ENCODE results near the gene GAGE12H.
"Not testable (repeated sequence)": the region's sequence is repeated elsewhere in the genome, so short reads cannot be mapped to it uniquely, and the experiment has no call there.

The GAGE12H gene

GRCh38 chrX:49579649-49580048 is at the start of gene GAGE12H:
TSS of gene GAGE12H (plus strand) at chrX:49579949. CDS start at chrX:49581104, 1,155 bp downstream.
- not testable (repeated sequence) for H3K27ac ChIP-seq (ENCODE audit: low read depth, low read length); H3K4me1 ChIP-seq (ENCODE audit: control insufficient read depth, insufficient read depth, low read length)

GRCh38 chrX:49531877-49532276 is 47.9 kb upstream of the GAGE12H start, which contains the start of gene GAGE12C:
TSS of gene GAGE12C (plus strand) at chrX:49532177. CDS start at chrX:49533332, 1,155 bp downstream.
- H3K27me3 ChIP-seq (ENCODE audit: control insufficient read depth, insufficient read depth, low read length); H3K4me1 ChIP-seq (ENCODE audit: control insufficient read depth, insufficient read depth, low read length); H3K27ac ChIP-seq (ENCODE audit: low read depth, low read length); H3K9ac ChIP-seq (ENCODE audit: low read length); H3K4me3 ChIP-seq (ENCODE audit: low read length); H3K36me3 ChIP-seq (ENCODE audit: control insufficient read depth, insufficient read depth, low read length): not testable (repeated sequence)

More at GRCh38 chrX:49579649-49580048, at the start of gene GAGE12H:
- not testable (repeated sequence) for H3K4me3 ChIP-seq (ENCODE audit: low read length); H3K9ac ChIP-seq (ENCODE audit: low read length); H3K27me3 ChIP-seq (ENCODE audit: control insufficient read depth, insufficient read depth, low read length); H3K36me3 ChIP-seq (ENCODE audit: control insufficient read depth, insufficient read depth, low read length)

- H3K27ac ChIP-seq (ENCODE audit: low read depth, low read length); H3K4me3 ChIP-seq (ENCODE audit: low read length); H3K27me3 ChIP-seq (ENCODE audit: control insufficient read depth, insufficient read depth, low read length); H3K9ac ChIP-seq (ENCODE audit: low read length); H3K36me3 ChIP-seq (ENCODE audit: control insufficient read depth, insufficient read depth, low read length); H3K4me1 ChIP-seq (ENCODE audit: control insufficient read depth, insufficient read depth, low read length): not testable (repeated sequence)
Observed at GRCh38 chrX:49541433-49541832, 38.3 kb upstream of the GAGE12H start, which contains the start of gene GAGE12D. TSS of gene GAGE12D (plus strand) at chrX:49541733. CDS start at chrX:49542888, 1,155 bp downstream.

- H3K27me3 ChIP-seq (ENCODE audit: control insufficient read depth, insufficient read depth, low read length); H3K4me1 ChIP-seq (ENCODE audit: control insufficient read depth, insufficient read depth, low read length); H3K27ac ChIP-seq (ENCODE audit: low read depth, low read length); H3K4me3 ChIP-seq (ENCODE audit: low read length); H3K36me3 ChIP-seq (ENCODE audit: control insufficient read depth, insufficient read depth, low read length); H3K9ac ChIP-seq (ENCODE audit: low read length): not testable (repeated sequence)
Observed at GRCh38 chrX:49550989-49551388, 28.8 kb upstream of the GAGE12H start, which contains the start of gene GAGE12E. TSS of gene GAGE12E (plus strand) at chrX:49551289. CDS start at chrX:49552444, 1,155 bp downstream.

GRCh38 chrX:49560542-49560941 is 19.2 kb upstream of the GAGE12H start, which contains the start of gene GAGE12F:
TSS of gene GAGE12F (plus strand) at chrX:49560842. CDS start at chrX:49561997, 1,155 bp downstream.
- not testable (repeated sequence) for H3K9ac ChIP-seq (ENCODE audit: low read length); H3K36me3 ChIP-seq (ENCODE audit: control insufficient read depth, insufficient read depth, low read length); H3K4me3 ChIP-seq (ENCODE audit: low read length); H3K27ac ChIP-seq (ENCODE audit: low read depth, low read length); H3K4me1 ChIP-seq (ENCODE audit: control insufficient read depth, insufficient read depth, low read length); H3K27me3 ChIP-seq (ENCODE audit: control insufficient read depth, insufficient read depth, low read length)

- H3K27me3 ChIP-seq (ENCODE audit: control insufficient read depth, insufficient read depth, low read length); H3K4me3 ChIP-seq (ENCODE audit: low read length); H3K9ac ChIP-seq (ENCODE audit: low read length); H3K36me3 ChIP-seq (ENCODE audit: control insufficient read depth, insufficient read depth, low read length); H3K4me1 ChIP-seq (ENCODE audit: control insufficient read depth, insufficient read depth, low read length); H3K27ac ChIP-seq (ENCODE audit: low read depth, low read length): not testable (repeated sequence)
Observed at GRCh38 chrX:49568728-49569127, 11.0 kb upstream of the GAGE12H start.

GRCh38 chrX:49569152-49569551 is 10.6 kb upstream of the GAGE12H start:
- H3K27ac ChIP-seq (ENCODE audit: low read depth, low read length); H3K9ac ChIP-seq (ENCODE audit: low read length); H3K4me3 ChIP-seq (ENCODE audit: low read length); H3K27me3 ChIP-seq (ENCODE audit: control insufficient read depth, insufficient read depth, low read length); H3K36me3 ChIP-seq (ENCODE audit: control insufficient read depth, insufficient read depth, low read length); H3K4me1 ChIP-seq (ENCODE audit: control insufficient read depth, insufficient read depth, low read length): not testable (repeated sequence)

- H3K4me1 ChIP-seq (ENCODE audit: control insufficient read depth, insufficient read depth, low read length); H3K36me3 ChIP-seq (ENCODE audit: control insufficient read depth, insufficient read depth, low read length); H3K27me3 ChIP-seq (ENCODE audit: control insufficient read depth, insufficient read depth, low read length); H3K9ac ChIP-seq (ENCODE audit: low read length); H3K4me3 ChIP-seq (ENCODE audit: low read length); H3K27ac ChIP-seq (ENCODE audit: low read depth, low read length): not testable (repeated sequence)
Observed at GRCh38 chrX:49570100-49570499, 9.6 kb upstream of the GAGE12H start, which contains the start of gene GAGE12G. TSS of gene GAGE12G (plus strand) at chrX:49570400. CDS start at chrX:49571555, 1,155 bp downstream.

- H3K27ac ChIP-seq (ENCODE audit: low read depth, low read length); H3K4me3 ChIP-seq (ENCODE audit: low read length); H3K27me3 ChIP-seq (ENCODE audit: control insufficient read depth, insufficient read depth, low read length); H3K9ac ChIP-seq (ENCODE audit: low read length); H3K36me3 ChIP-seq (ENCODE audit: control insufficient read depth, insufficient read depth, low read length); H3K4me1 ChIP-seq (ENCODE audit: control insufficient read depth, insufficient read depth, low read length): not testable (repeated sequence)
Observed at GRCh38 chrX:49589196-49589595, 9.4 kb downstream of the GAGE12H start, which contains the start of gene GAGE2A. TSS of gene GAGE2A (plus strand) at chrX:49589496. CDS start at chrX:49590651, 1,155 bp downstream.

- not testable (repeated sequence) for H3K9ac ChIP-seq (ENCODE audit: low read length); H3K27me3 ChIP-seq (ENCODE audit: control insufficient read depth, insufficient read depth, low read length); H3K27ac ChIP-seq (ENCODE audit: low read depth, low read length)
Observed at GRCh38 chrX:49589769-49590478, 10.2 kb downstream of the GAGE12H start.

GRCh38 chrX:49590488-49590887 is 10.7 kb downstream of the GAGE12H start:
- H3K4me3 ChIP-seq (ENCODE audit: low read length); H3K9ac ChIP-seq (ENCODE audit: low read length); H3K4me1 ChIP-seq (ENCODE audit: control insufficient read depth, insufficient read depth, low read length); H3K27me3 ChIP-seq (ENCODE audit: control insufficient read depth, insufficient read depth, low read length); H3K36me3 ChIP-seq (ENCODE audit: control insufficient read depth, insufficient read depth, low read length); H3K27ac ChIP-seq (ENCODE audit: low read depth, low read length): not testable (repeated sequence)

More at GRCh38 chrX:49589769-49590478, 10.2 kb downstream of the GAGE12H start:
- H3K4me1 ChIP-seq (ENCODE audit: control insufficient read depth, insufficient read depth, low read length); H3K4me3 ChIP-seq (ENCODE audit: low read length); H3K36me3 ChIP-seq (ENCODE audit: control insufficient read depth, insufficient read depth, low read length): not testable (repeated sequence)

GRCh38 chrX:49598720-49599119 is 19.0 kb downstream of the GAGE12H start, which contains the start of gene GAGE1:
TSS of gene GAGE1 (plus strand) at chrX:49599020. CDS start at chrX:49600175, 1,155 bp downstream.
- H3K27me3 ChIP-seq (ENCODE audit: control insufficient read depth, insufficient read depth, low read length); H3K4me3 ChIP-seq (ENCODE audit: low read length); H3K9ac ChIP-seq (ENCODE audit: low read length): not testable (repeated sequence)

More at GRCh38 chrX:49598720-49599119, 19.0 kb downstream of the GAGE12H start, which contains the start of gene GAGE1:
- not testable (repeated sequence) for H3K4me1 ChIP-seq (ENCODE audit: control insufficient read depth, insufficient read depth, low read length); H3K36me3 ChIP-seq (ENCODE audit: control insufficient read depth, insufficient read depth, low read length); H3K27ac ChIP-seq (ENCODE audit: low read depth, low read length)

Measured in rectal smooth muscle tissue (tissue), 1 donor.